Measurements from ENCODE around the gene TUBB3. TPM values are rescaled to one million over a fixed set of nuclear protein-coding genes. Genes with fewer than 3 reads are reported as not detected.
"Not testable (repeated sequence)": the region's sequence is repeated elsewhere in the genome, so short reads cannot be mapped to it uniquely, and the experiment has no call there.

TUBB3 gene
- total RNA-seq, 1 experiment from 2014 or later, result 159 TPM

- no peak overlapping the region for H3K4me2 ChIP-seq (ENCODE audit: low read length)
- ATAC-seq (no peak), DNase-seq (no peak)
- no peak for TF ChIP-seq EZH2 (IDR thresholded peaks at IDR 0.05; ENCODE audit: low read length, unreplicated experiment)
- TF ChIP-seq CTCF (conservative IDR thresholded peaks at IDR 0.05; ENCODE audit: low read depth, low read length), result no peak
- TF ChIP-seq EZH2phosphoT487 (IDR thresholded peaks at IDR 0.05; ENCODE audit: borderline replicate concordance, low read length), result no peak
- no peaks in the 10 kb centered on the region for H4K20me1 ChIP-seq (ENCODE audit: low read length)
- H3K79me2 ChIP-seq (ENCODE audit: low read length), result no peaks in the 10 kb centered on the region
- no peak overlapping the region for H3K27ac ChIP-seq (ENCODE audit: low read length)
- H3K36me3 ChIP-seq (ENCODE audit: low read depth, low read length), result peaks cover 12% of the 10 kb centered on the region
- H3K9ac ChIP-seq (ENCODE audit: low read length), result no peak overlapping the region
- CTCF ChIA-PET, result interaction anchor here (0.7 kb wide), 1 partner anchor 12 kb away, joined by 5 read pairs; no protein-coding TSS in a partner anchor
- H3K9me2 ChIP-seq (replicated peaks; ENCODE audit: low read length), result no peaks in the 10 kb centered on the region
- H3K9me3 ChIP-seq (ENCODE audit: low read length), result no peaks in the 10 kb centered on the region
- H3F3A ChIP-seq (ENCODE audit: low read length, unreplicated experiment), result no peaks in the 10 kb centered on the region
- H3K4me1 ChIP-seq (ENCODE audit: insufficient read depth, low read length), result peaks cover 13% of the 10 kb centered on the region
- intact Hi-C loops (cut with micrococcal nuclease), result no loop called here
- no peak overlapping the region for H2AFZ ChIP-seq (ENCODE audit: low read length)
- POLR2A ChIA-PET (ENCODE audit: unreplicated experiment), result no interaction called here
- no peaks in the 10 kb centered on the region for H3K27me3 ChIP-seq (ENCODE audit: low read length)
- H3K4me3 ChIP-seq (ENCODE audit: low read length), result no peak overlapping the region
- no TSS peak for BruUV-seq (replicated peaks)
Observed at GRCh38 chr16:89913408-89914387, 9.4 kb upstream of the TUBB3 start.

GRCh38 chr16:89914642-89915285 is 8.4 kb upstream of the TUBB3 start:
- H3K27ac ChIP-seq (ENCODE audit: low read length); H3K27me3 ChIP-seq (ENCODE audit: low read length); CTCF ChIA-PET; H3K4me3 ChIP-seq (ENCODE audit: low read length); intact Hi-C loops (cut with micrococcal nuclease); H3K9ac ChIP-seq (ENCODE audit: low read length); H3K4me2 ChIP-seq (ENCODE audit: low read length); ATAC-seq; H3K9me2 ChIP-seq (replicated peaks; ENCODE audit: low read length); H3K79me2 ChIP-seq (ENCODE audit: low read length); H4K20me1 ChIP-seq (ENCODE audit: low read length); DNase-seq; H3K9me3 ChIP-seq (ENCODE audit: low read length); POLR2A ChIA-PET (ENCODE audit: unreplicated experiment); BruUV-seq (replicated peaks); H2AFZ ChIP-seq (ENCODE audit: low read length); H3F3A ChIP-seq (ENCODE audit: low read length, unreplicated experiment): not testable (repeated sequence)
- Histone ChIP-seq H3K4me1 (ENCODE audit: insufficient read depth, low read length) (peaks cover 13% of the 10 kb centered on the region), H3K36me3 (ENCODE audit: low read depth, low read length) (peaks cover 12% of the 10 kb centered on the region)

DNA sequence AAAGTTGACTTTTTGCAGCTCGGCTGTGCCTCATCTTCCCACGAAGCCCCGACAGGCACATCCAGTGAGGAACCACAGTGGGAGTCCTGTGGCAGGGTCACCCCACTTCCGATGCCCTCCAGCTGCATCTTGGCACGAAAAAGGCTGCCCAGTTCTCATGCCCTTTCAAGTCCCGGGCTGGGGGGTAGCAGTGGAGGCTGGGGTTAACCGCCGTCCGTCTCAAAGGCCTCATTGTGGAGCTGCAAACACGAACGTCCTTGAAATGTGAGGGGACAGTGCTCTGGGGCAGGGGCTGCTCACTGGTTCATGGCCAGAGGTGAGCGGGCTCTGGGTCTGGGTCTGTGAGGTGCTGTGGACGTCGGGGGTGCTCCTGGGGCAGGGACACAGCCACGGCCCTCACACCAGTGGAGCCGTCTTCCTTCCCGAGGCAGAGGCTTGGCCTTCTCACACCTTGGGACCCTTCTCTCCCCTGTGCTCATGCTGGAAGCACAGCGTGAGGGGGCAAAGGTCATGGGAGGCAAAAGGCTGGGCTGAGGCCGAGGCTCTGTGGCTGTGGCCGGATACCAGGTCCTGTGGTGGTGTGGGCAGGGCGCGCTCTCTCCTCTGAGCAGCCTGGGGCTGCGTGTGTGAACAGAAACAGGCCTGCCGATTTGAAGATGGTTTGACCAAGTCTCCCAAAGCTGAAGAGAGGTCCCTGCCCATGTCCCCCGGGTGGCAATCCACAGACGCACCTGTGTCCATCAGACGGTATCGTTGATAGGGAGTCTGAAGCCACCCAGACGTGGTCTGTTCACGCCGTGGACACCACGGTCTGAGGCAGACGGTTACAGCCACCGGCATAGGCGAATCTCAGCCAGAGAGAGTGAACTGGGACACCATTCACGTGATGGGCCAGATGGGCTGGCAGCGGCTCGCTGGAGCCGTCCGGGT is 7.6 kb upstream of the TUBB3 start:
- ATAC-seq, result no peak
- Histone ChIP-seq H4K20me1 (ENCODE audit: low read length) (no peaks in the 10 kb centered on the region), H3K4me3 (ENCODE audit: low read length) (no peak overlapping the region), H3K4me2 (ENCODE audit: low read length) (no peak overlapping the region), H2AFZ (ENCODE audit: low read length) (no peak overlapping the region), H3K9ac (ENCODE audit: low read length) (no peak overlapping the region), H3K9me2 (replicated peaks; ENCODE audit: low read length) (no peaks in the 10 kb centered on the region), H3K79me2 (ENCODE audit: low read length) (no peaks in the 10 kb centered on the region), H3K27ac (ENCODE audit: low read length) (no peak overlapping the region), H3K9me3 (ENCODE audit: low read length) (no peaks in the 10 kb centered on the region), H3K4me1 (ENCODE audit: insufficient read depth, low read length) (peaks cover 15% of the 10 kb centered on the region), H3K36me3 (ENCODE audit: low read depth, low read length) (peaks cover 9% of the 10 kb centered on the region), H3K27me3 (ENCODE audit: low read length) (no peaks in the 10 kb centered on the region), H3F3A (ENCODE audit: low read length, unreplicated experiment) (no peaks in the 10 kb centered on the region)
- intact Hi-C loops (cut with micrococcal nuclease), result no loop called here
- ChIA-PET POLR2A (ENCODE audit: unreplicated experiment) (no interaction called here), CTCF (no interaction called here)
- no peak for DNase-seq
- no peak for TF ChIP-seq EZH2 (IDR thresholded peaks at IDR 0.05; ENCODE audit: low read length, unreplicated experiment)
- TF ChIP-seq EZH2phosphoT487 (IDR thresholded peaks at IDR 0.05; ENCODE audit: borderline replicate concordance, low read length), result no peak
- no peak for TF ChIP-seq CTCF (conservative IDR thresholded peaks at IDR 0.05; ENCODE audit: low read depth, low read length)
- no TSS peak for BruUV-seq (replicated peaks)
